Mesendoderm (in vitro differentiated cells): ENCODE measurements around the gene ADGRG3.
"Not testable (repeated sequence)": the region's sequence is repeated elsewhere in the genome, so short reads cannot be mapped to it uniquely, and the experiment has no call there.

Experiments used
- DNase-seq: peaks from one replicate; pipeline ENCODE4 v3.0.0; 2013
- H2AK5ac ChIP-seq: 2 replicates; pipeline ENCODE4 v1.6.1; 2013; ENCODE audit warnings: low read length, inconsistent platforms
- H2BK120ac ChIP-seq: 2 replicates; pipeline ENCODE4 v1.6.1; 2013; ENCODE audit warnings: low read depth, mild to moderate bottlenecking, low read length, moderate library complexity, mixed read lengths
- H2BK15ac ChIP-seq: replicated peaks from 2 replicates; pipeline ENCODE4 v1.6.1; 2013; ENCODE audit warnings: low read depth, mild to moderate bottlenecking, moderate library complexity
- H2BK5ac ChIP-seq: 2 replicates; pipeline ENCODE4 v1.6.1; 2013; ENCODE audit warnings: low read length, inconsistent platforms
- H3K18ac ChIP-seq: 2 replicates; pipeline ENCODE4 v1.6.1; 2013; ENCODE audit warnings: mild to moderate bottlenecking, low read length, mixed read lengths
- H3K23ac ChIP-seq: one replicate; pipeline ENCODE4 v1.6.1; 2013; ENCODE audit warnings: low read length
- H3K27ac ChIP-seq: 2 replicates; pipeline ENCODE4 v1.5.1; 2013; ENCODE audit warnings: low read depth, mild to moderate bottlenecking, inconsistent platforms, low read length, moderate library complexity
- H3K27me3 ChIP-seq: 2 replicates; pipeline ENCODE4 v1.6.1; 2013; ENCODE audit warnings: low read length, control low read depth, mild to moderate bottlenecking, inconsistent platforms; ENCODE audit not compliant: insufficient read depth, poor library complexity
- H3K36me3 ChIP-seq: 2 replicates; pipeline ENCODE4 v1.6.1; 2013; ENCODE audit warnings: low read length, inconsistent platforms; ENCODE audit not compliant: control insufficient read depth, insufficient read depth
- H3K4ac ChIP-seq: one replicate; pipeline ENCODE4 v1.6.1; 2013; ENCODE audit warnings: low read depth, mild to moderate bottlenecking, low read length, moderate library complexity
- H3K4me1 ChIP-seq: 2 replicates; pipeline ENCODE4 v1.6.1; 2013; ENCODE audit warnings: low read depth, low read length, inconsistent platforms; ENCODE audit not compliant: control insufficient read depth
- H3K4me2 ChIP-seq: 2 replicates; pipeline ENCODE4 v1.6.1; 2013; ENCODE audit warnings: low read length
- H3K4me3 ChIP-seq: 2 replicates; pipeline ENCODE4 v1.5.1; 2013; ENCODE audit warnings: mild to moderate bottlenecking, low read length
- H3K56ac ChIP-seq: one replicate; pipeline ENCODE4 v1.6.1; 2013; ENCODE audit warnings: low read length
- H3K79me1 ChIP-seq: 2 replicates; pipeline ENCODE4 v1.6.1; 2013; ENCODE audit warnings: low read length, inconsistent platforms
- H3K79me2 ChIP-seq: 2 replicates; pipeline ENCODE4 v1.6.1; 2013; ENCODE audit warnings: mild to moderate bottlenecking, low read length; ENCODE audit not compliant: control insufficient read depth, insufficient read depth
- H3K9ac ChIP-seq: 2 replicates; pipeline ENCODE4 v1.6.1; 2013; ENCODE audit warnings: low read length, inconsistent platforms
- H4K5ac ChIP-seq: one replicate; pipeline ENCODE4 v1.6.1; 2013; ENCODE audit warnings: low read length
- H4K8ac ChIP-seq: one replicate; pipeline ENCODE4 v1.6.1; 2013; ENCODE audit warnings: low read depth, mild to moderate bottlenecking, control low read depth, low read length, moderate library complexity
- WGBS: extraction: QIAGEN DNeasy Blood & Tissue Kit; methylation state at CpG from one replicate; pipeline ENCODE4 v1.1.7; 2013; ENCODE audit warnings: low lambda C conversion rate, missing lambda C conversion rate; ENCODE audit not compliant: insufficient coverage; ENCODE audit errors: extremely low coverage; 5-methylcytosine and 5-hydroxymethylcytosine counted together

ADGRG3 gene

GRCh38 chr16:57707331-57707730, 39.2 kb downstream of the ADGRG3 start:
- Histone ChIP-seq H3K79me2 (no peaks in the 10 kb centered on the region), H2AK5ac (no peak overlapping the region), H4K5ac (no peak overlapping the region), H3K18ac (no peak overlapping the region), H3K36me3 (no peaks in the 10 kb centered on the region), H2BK5ac (no peak overlapping the region), H2BK120ac (no peak overlapping the region), H3K56ac (no peak overlapping the region), H3K4me2 (no peak overlapping the region), H3K79me1 (no peaks in the 10 kb centered on the region), H2BK15ac (no peak overlapping the region), H3K27ac (no peak overlapping the region), H3K4ac (no peak overlapping the region), H3K27me3 (no peaks in the 10 kb centered on the region), H4K8ac (no peak overlapping the region), H3K9ac (no peak overlapping the region), H3K4me1 (no peaks in the 10 kb centered on the region), H3K4me3 (no peak overlapping the region), H3K23ac (no peak overlapping the region)
- DNase-seq, result no peak
- no CpG with 5 or more reads among the region's 11 CpGs for WGBS

GRCh38 chr16:57708168-57708567, 40.1 kb downstream of the ADGRG3 start:
- Histone ChIP-seq H2BK120ac (no peak overlapping the region), H3K4ac (no peak overlapping the region), H2BK5ac (no peak overlapping the region), H4K5ac (no peak overlapping the region), H2AK5ac (no peak overlapping the region), H3K4me1 (no peaks in the 10 kb centered on the region), H3K56ac (no peak overlapping the region), H4K8ac (no peak overlapping the region), H2BK15ac (no peak overlapping the region), H3K4me2 (no peak overlapping the region), H3K9ac (no peak overlapping the region), H3K79me2 (no peaks in the 10 kb centered on the region), H3K27ac (no peak overlapping the region), H3K27me3 (no peaks in the 10 kb centered on the region), H3K4me3 (no peak overlapping the region), H3K36me3 (no peaks in the 10 kb centered on the region), H3K18ac (no peak overlapping the region), H3K23ac (no peak overlapping the region), H3K79me1 (no peaks in the 10 kb centered on the region)
- WGBS, result no CpG with 5 or more reads among the region's 3 CpGs
- DNase-seq, result no peak

GRCh38 chr16:57709663-57710062, 41.6 kb downstream of the ADGRG3 start:
- Histone ChIP-seq H3K9ac (no peak overlapping the region), H3K18ac (no peak overlapping the region), H2BK120ac (no peak overlapping the region), H3K27ac (no peak overlapping the region), H3K79me1 (no peaks in the 10 kb centered on the region), H3K4me1 (no peaks in the 10 kb centered on the region), H3K4me2 (no peak overlapping the region), H4K5ac (no peak overlapping the region), H3K27me3 (no peaks in the 10 kb centered on the region), H2AK5ac (no peak overlapping the region), H3K4me3 (no peak overlapping the region), H3K56ac (no peak overlapping the region), H3K23ac (no peak overlapping the region), H2BK15ac (no peak overlapping the region), H2BK5ac (no peak overlapping the region), H4K8ac (no peak overlapping the region), H3K79me2 (no peaks in the 10 kb centered on the region), H3K36me3 (no peaks in the 10 kb centered on the region), H3K4ac (no peak overlapping the region)
- no CpG with 5 or more reads among the region's 3 CpGs for WGBS
- no peak for DNase-seq

- Histone ChIP-seq H3K4me1 (no peaks in the 10 kb centered on the region), H3K4me2 (no peak overlapping the region), H4K8ac (no peak overlapping the region), H3K4me3 (no peak overlapping the region), H2BK15ac (no peak overlapping the region), H3K36me3 (no peaks in the 10 kb centered on the region), H2AK5ac (no peak overlapping the region), H3K23ac (no peak overlapping the region), H3K56ac (no peak overlapping the region), H3K79me1 (no peaks in the 10 kb centered on the region), H3K4ac (no peak overlapping the region), H3K27me3 (no peaks in the 10 kb centered on the region), H3K9ac (no peak overlapping the region), H2BK120ac (no peak overlapping the region), H2BK5ac (no peak overlapping the region), H3K18ac (no peak overlapping the region), H3K27ac (no peak overlapping the region), H3K79me2 (no peaks in the 10 kb centered on the region), H4K5ac (no peak overlapping the region)
- DNase-seq, result no peak
- no CpG with 5 or more reads among the region's 5 CpGs for WGBS
Observed at GRCh38 chr16:57711346-57711745, 43.2 kb downstream of the ADGRG3 start.

- Histone ChIP-seq H3K36me3 (no peaks in the 10 kb centered on the region), H3K4ac (no peak overlapping the region), H3K27me3 (no peaks in the 10 kb centered on the region), H2AK5ac (no peak overlapping the region), H3K4me2 (no peak overlapping the region), H3K56ac (no peak overlapping the region), H3K27ac (no peak overlapping the region), H2BK5ac (no peak overlapping the region), H3K23ac (no peak overlapping the region), H4K8ac (no peak overlapping the region), H3K4me3 (no peak overlapping the region), H2BK15ac (no peak overlapping the region), H3K79me2 (no peaks in the 10 kb centered on the region), H3K18ac (no peak overlapping the region), H3K4me1 (no peaks in the 10 kb centered on the region), H3K9ac (no peak overlapping the region), H4K5ac (no peak overlapping the region), H2BK120ac (no peak overlapping the region), H3K79me1 (no peaks in the 10 kb centered on the region)
- no peak for DNase-seq
- WGBS, result no CpG with 5 or more reads among the region's 3 CpGs
Observed at GRCh38 chr16:57711993-57712392, 43.9 kb downstream of the ADGRG3 start.

- H3K23ac ChIP-seq, H2AK5ac ChIP-seq, H3K4me1 ChIP-seq, DNase-seq, H3K9ac ChIP-seq, H3K27me3 ChIP-seq, H4K5ac ChIP-seq, H3K4ac ChIP-seq, H3K4me3 ChIP-seq, H3K79me2 ChIP-seq, H3K4me2 ChIP-seq, H3K36me3 ChIP-seq, H2BK15ac ChIP-seq, H3K27ac ChIP-seq, H2BK5ac ChIP-seq, H3K56ac ChIP-seq, H4K8ac ChIP-seq, H3K79me1 ChIP-seq, H3K18ac ChIP-seq, H2BK120ac ChIP-seq: not testable (repeated sequence)
- WGBS, result no CpG with 5 or more reads among the region's 6 CpGs
Observed at GRCh38 chr16:57712569-57712968, 44.5 kb downstream of the ADGRG3 start.
